ENCODE measurements around the gene PDK2.

PDK2 gene

DNA sequence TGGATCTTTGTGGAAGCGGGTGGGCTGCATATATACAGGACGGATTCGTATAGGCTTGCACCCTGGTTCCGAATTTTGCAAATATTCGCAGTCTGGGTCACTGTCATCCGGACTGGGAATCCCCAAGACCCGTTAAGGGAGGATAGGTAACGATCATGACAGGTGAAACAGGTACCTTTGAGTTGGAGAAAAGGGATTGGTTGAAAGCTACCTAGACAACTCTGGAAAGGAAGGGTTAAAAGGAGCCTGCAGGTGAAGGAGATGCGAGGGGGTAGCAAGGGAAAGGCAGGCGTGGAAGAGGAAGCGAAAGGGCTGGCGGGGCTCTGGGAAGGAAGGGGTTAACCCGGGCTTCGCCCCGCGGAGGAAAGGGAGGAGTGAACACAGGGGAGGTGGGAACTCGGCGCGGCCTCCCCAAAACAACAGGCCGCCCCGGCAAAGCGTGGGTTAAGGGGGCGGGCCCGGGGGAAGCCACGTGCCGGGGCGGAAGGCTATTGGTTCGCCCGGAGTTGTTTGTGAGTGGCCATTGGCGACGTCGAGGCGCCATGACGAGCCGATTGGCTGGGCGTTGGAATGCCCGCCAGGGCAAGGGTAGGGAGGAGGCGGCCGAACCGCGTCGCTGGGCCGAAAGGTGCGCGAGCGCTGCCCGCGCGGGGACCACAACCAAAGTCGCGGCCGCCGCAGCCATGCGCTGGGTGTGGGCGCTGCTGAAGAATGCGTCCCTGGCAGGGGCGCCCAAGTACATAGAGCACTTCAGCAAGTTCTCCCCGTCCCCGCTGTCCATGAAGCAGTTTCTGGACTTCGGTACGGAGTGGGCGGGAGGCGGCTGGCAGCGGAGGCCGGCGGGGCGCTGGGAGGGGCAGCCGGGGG lies at the start of gene PDK2:
Gene PDK2 (plus strand): TSS at position 599 of the 867 bp plus-strand sequence. CDS start 85 bp downstream, at position 684.
- peak; percentile 92 for DNase-seq (ENCODE audit: low read depth)

DNA sequence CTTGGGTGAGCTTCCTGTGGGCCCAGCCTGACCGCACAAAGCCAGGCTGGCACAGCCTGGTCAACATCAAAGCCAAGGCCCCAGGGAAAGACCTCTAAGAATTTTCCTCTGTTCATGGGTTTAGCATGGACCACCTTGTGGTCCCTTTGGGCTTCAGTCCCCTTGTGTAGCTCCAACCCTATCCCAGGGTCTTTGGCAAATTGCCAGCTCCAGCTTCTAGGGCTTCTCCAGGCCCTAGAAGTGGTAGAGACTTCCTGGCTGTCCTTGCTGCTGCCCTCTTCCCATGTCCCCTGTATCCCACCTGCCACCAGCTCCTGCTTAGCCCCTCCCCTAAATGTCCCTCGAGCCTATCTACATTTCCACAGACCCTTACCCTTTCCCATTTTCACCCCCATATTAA lies 49.0 kb upstream of the PDK2 start:
- no peak for DNase-seq (ENCODE audit: low read depth)

DNA sequence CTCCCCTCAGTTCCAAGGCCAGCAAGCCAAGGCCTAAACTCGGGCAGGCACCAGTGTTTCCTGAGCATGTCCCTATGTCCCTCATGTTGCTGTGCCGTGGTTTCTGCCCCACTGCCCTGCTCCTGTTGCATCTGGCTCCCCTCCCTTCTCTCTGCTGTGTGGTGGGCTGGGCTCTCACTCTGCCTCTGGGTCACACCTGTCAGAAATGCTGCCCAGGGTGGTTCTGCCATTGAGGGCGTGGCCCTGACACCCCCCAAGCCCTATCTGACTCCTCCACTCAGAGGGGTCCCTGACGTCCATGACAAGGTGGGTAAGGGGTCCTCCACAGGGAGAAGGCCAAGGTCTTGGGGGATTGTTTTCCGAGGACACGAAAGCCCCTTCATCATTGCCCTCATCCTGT lies 48.5 kb upstream of the PDK2 start:
- DNase-seq (ENCODE audit: low read depth), result no peak

DNA sequence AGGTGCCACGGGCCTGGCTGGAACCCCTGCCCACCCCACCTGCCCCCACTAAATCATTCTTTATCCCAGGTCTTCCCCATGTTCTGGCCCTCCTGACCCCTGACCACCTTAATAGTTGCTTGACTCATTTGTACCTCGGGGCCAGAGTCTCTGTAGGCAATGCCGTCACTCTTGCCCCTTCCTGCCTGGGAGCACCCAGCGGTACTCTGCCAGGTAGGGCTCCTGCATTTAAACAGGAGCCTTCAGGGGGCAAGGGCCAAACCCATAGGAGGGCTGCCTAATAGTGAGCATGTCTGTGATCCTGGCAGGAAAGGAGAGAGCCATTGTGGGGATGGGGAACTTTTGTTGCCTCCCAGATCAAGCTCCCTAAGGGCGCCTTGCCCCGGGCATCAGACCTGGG lies 48.1 kb upstream of the PDK2 start:
- DNase-seq (ENCODE audit: low read depth), result no peak

DNA sequence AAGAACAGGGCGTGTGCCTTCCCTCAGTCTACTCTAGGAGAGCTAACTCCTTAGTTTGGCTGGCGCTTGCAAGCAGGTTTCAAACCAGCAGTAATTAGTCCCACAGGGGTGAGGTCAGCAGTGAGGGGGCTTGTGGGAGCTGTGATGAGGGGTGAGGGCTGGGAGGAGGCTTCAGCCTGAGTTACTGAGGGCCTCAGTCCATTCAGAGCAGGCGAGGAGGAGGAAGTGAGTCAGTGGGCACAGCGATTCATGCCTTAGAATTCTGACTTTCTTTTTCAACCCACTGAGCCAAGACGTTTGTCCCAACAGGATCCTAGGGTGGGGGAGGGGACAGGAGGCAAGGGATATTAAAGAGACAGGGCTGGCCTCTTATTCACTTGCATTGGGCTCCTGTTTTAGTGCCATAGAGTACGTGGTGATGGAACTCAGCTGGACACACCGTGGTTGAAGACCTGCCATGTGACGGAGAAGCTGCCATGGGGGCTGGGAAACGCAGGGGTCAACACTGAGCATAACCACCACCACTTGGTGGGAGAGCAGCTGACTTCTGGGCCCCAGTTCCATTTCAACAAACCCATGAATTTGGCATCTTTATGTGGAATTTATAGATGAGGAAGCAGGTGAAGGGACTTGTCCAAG lies 47.5 kb upstream of the PDK2 start:
- no peak for DNase-seq (ENCODE audit: low read depth)

DNA sequence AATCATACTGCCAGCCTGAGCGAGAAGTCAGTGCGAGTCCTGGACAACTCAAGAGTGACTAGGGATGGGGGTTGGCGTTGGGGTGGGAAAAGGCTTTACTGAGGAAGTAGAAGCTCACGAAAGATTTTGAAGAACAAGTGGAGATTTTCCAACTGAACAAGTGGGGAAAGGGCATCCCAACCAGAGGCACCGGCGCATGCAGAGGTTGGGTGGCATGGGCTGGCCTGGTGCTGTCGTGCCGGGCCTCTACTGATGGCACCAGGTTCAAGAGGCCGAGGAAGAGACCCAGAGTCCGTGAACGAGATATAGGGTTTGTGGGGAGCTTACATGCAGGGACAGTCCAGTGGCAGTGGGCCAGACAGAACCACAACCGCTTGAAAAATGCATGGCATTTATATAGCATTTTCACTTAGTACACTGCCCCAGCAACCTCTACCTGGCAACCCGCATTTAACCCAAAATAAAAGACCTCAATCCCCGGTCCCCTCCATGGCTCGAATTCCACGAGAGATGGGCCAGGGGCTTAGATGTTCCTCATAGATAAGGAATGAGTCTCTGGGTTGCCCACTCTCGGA lies 46.9 kb upstream of the PDK2 start:
- DNase-seq (ENCODE audit: low read depth), result no peak

DNA sequence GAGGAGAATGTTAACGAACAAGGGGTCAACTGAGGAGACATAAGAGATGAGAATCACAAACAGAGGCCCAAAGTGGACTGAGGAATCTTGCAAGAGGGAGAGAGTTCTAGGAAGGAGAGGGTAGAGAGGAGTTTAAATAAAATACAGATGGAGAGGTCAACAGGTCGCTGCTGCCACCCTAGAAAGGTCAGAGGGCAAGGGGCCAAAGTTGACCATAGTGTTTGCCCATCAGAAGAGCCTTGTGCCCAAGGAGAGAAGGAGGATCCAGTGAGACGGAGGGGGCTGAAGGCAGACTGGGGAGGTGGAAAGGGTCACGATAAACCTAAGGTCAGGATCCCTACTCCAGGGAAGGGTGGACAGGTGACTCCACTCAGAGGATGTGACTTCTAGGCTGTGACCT lies 46.2 kb upstream of the PDK2 start:
- no peak for DNase-seq (ENCODE audit: low read depth)

DNA sequence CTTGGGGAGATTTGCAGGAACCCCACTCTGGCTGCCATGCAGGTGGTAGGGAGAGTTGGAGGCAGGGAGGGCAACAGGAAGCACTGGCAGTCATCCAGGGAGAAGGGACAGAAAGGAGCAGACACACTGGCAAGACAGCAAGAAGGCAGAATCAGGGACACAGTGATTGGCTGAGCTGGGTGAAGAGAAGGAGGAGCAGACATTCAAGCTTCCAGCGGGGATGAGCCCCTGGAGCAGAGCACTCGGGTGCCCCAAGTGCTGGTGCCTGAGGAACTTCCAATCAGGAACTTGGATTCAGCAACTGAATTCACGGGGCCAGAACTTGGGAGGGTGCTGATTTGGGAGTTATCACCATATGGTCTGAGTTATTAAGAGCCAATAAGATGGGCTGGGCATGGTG lies 45.5 kb upstream of the PDK2 start:
- no peak for DNase-seq (ENCODE audit: low read depth)

DNA sequence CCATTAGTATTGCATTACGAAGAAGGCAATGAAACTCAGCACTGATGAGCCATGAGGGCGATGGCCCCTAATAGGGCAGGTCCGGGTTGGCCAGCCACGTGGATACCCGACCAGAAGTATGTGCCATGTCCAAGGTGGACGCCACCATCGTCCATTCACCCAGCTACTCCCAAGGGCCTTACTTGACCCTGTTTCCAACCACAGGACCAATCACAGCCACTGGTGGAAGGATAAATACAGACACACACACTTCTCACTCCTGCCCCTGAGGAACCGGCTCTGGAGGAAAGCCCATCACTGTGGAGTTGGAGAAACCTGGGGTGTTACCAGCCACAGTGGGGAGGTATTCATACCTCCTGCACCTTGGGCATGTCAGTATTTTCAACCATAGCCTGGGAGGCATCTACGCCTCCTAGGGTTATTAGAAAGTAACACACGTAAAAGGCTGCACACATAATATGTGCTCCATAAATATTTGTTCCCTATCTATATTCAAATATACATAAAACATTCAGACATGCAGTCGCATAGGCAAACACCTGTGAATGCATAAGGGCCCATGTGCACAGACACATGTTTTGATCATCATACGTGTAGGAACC lies 44.6 kb upstream of the PDK2 start:
- no peak for DNase-seq (ENCODE audit: low read depth)

DNA sequence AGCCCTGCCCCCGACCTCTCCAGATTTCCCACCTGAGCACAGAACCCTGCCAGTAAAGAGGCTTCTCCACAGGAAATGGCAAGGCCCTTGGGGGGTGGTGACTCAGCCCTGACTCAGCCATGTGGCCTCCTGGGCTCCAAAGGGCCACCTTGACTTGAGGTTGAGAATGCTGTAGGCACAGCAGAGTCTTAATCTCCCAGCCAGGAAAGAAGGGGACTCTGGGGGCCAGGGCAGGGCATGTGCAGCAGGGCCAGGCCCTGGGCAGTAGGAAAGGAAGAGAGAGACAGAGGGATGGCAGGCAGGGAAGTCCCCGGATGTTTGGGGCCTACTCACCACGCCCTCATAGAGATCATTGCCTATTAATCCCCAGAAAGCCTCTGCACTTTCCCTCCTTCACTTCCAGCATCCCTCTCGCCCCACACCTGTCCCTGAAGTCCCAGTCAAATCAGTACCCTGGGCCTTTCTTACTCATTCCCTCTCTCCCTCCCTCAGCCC lies 44.0 kb upstream of the PDK2 start:
- no peak for DNase-seq (ENCODE audit: low read depth)

DNA sequence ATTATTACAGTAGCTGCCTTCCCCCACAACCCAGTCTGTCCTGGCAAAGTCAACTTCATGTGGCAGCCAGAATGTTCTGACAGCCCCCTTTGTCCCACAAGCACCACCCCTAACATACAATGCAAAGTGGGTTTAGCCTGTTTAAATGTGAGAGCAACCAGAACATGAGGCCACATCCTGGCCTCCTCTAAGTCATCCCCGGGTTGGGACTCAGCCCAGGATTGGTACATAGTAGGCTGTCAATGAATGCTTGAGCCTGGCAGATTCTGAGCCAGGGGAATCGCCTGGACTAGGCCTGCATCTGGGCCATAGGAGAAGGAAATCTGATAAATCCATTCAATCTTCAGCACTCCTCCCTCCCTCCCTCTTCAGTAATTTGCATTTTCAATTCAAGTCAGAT lies 43.5 kb upstream of the PDK2 start:
- DNase-seq (ENCODE audit: low read depth), result no peak

DNA sequence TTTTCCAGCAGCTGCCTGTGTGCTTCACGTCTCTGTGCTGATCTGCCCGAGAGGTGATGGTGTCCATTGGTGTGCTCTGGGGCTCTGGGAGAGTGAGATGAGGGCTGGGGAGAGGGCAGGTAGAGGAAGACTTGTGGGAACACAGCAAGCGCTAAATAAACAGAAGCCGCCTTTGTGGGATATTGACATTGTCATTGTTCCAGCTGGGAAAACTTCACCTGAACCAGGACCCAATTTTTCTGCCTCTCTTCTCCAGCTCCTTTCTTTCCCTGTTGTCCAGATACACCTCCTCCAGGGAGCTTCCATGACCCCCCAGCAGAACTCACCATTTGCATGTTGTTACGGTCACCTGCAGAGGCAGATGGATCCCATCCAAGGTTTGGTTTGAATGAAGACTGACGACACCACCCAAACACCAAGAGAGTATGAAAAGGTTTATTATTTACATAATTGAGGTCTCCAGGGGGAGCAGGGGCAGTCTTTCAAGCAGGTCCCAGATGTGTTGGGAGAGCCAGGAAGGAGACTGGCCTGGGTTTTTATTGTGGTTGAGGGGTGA lies 42.8 kb upstream of the PDK2 start:
- DNase-seq (ENCODE audit: low read depth), result no peak

DNA sequence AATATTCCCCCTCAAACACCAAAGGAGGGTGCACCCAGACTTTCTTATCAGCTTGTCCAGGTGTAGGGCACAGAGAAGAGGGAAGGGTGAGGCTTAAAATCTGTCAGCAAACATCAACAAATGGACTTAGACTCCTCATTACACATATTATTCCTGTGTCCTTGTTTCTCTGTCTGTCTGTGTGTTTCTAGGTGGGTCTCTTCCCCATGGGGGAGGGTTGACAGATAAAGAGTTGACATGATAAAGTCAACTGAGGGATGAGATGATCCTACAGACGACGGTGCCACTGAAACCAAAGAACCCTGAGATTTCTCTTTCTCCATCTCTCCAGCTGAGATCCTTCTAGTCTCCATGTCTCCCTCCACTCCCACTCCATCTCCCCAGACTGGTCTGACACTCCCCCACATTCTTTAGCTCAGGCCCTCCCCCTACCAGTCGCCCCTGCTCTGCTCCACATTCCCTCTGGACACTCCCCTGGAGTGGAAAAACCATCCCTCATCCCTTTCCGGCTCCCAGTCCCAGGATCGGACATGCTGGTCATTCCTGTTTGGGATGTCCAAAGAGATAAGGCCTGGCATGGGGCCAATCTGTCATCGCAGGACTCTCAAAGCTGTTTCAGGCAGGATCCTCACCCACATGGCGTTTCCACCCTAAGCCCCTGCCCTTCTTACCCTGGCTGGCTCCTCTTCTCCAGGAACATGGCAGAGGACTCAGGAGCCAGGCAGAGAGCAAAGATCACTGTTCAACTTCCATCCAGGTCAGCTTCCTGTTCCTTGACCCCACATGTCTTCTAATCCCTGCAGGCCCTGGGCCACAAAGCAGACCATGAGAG lies 42.1 kb upstream of the PDK2 start:
- no peak for DNase-seq (ENCODE audit: low read depth)

DNA sequence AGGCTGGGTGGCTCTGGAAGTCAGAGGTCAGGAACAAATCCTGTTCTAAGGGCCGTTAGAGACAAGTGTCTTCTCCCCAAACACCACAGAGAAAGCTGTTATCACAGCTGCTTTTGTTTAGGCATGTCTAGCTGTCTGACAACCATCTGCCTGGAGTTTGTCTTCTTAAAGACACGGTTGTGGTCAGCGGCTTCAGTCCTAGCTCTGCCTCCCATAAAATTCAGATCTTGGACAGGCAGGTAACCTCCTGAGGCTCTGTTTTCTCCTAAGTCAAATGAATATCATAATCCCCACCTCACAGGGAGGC lies 41.5 kb upstream of the PDK2 start:
- no peak for DNase-seq (ENCODE audit: low read depth)

DNA sequence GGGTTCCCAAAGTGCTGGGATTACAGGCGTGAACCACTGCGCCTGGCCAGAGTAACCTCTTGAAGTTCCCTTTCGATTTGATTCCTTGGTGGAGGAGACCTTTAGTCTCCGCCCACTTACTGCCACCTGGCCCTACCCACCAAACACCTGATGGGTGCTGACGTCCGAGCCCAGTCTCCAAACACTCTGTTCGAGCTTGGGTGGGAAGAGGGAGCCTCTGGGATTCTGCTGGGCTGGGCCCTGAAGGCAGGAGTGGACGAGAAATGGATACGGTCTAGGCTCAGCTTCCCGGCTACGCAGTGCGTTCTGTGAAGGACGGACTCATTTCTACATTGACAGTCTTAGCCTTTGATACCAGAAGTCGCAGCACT lies 40.1 kb upstream of the PDK2 start:
- DNase-seq (ENCODE audit: low read depth), result no peak

DNA sequence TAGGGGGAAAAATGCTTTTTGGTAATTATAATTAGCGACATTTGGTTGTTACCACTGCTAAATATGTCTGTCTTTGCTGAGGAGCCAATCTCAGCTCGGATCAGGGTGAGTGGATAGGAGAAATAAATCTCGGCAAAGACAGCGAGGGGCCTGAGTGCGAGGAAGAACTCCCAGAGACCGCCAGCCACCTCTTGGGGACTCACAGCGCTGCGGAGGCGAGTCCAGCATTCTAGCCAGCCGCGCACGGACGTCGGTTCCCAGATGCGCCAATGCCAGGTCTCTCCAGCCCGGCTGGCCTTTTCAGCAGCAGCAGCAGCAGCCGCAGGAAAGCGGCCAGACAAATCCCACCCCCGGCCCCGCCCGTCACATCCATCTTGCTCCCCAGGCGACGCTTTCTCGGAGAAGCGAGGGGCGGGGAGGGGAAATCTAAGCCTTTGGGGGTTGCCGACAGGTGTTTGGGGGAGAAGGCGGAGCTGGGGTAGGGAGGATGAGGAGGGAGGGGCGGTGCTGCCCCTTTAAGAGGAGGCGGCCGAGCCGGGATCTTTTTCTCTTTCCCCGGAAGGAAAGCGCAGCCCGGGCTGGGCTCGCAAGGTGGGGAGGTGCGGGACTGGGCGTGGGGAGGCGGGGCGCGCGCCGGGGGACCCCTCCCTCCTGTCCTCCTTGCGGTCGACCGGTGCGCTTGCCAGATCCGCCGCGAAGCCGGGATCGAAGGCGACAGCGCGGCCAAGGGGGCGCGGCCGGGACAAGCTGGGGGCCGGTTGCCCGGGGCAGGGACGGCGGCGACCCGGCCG lies 39.5 kb upstream of the PDK2 start, which contains the start of gene ITGA3:
Gene ITGA3 (plus strand): TSS at position 685 of the 791 bp plus-strand sequence. CDS start 330 bp downstream, outside the sequence.
- DNase-seq (ENCODE audit: low read depth), result peak; percentile 64

DNA sequence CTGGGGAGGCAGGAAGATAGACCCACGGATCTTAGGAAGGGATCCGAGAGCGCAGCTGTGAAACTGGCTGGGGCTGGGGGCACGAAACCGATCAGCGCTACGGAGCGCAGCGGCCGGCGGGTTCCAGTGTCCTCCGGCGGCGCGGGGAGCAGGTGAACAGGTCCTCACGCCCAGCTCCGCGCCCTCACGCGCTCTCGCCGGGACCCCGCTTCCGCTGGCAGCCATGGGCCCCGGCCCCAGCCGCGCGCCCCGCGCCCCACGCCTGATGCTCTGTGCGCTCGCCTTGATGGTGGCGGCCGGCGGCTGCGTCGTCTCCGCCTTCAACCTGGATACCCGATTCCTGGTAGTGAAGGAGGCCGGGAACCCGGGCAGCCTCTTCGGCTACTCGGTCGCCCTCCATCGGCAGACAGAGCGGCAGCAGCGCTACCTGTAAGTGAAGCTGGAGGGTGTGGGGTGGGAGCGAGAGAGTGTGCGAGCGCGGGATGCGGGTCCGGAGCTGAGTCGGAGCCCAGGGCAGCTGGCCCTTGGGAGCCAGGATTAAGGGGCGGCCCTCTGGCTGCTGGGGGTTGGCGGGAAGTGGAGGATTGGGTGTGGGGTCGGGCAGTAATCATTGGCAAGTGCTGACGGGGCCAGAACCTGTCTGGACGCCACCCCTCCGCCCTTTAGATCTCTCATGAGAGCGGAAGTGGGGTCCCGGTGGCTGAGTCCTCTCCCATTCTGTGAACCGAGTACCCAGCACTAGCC lies 38.8 kb upstream of the PDK2 start:
- DNase-seq (ENCODE audit: low read depth), result peak; percentile 23

DNA sequence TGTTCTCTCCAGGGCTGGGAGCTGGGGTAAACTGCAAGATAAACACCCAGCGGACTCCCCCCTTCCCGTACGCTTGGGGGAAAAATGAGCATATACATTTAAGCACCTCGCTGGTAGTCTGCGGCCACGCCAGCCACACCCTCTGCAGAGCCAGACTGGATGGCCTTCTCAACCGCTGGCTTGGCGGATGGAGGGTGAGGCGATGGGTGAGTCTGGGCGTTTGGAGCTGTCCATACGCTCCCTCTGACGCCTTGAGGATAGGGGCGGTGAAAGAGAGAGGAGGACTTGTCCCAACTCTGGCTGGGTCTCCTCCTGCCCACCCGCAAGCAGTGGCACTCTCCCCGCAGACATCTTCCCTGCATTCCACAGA lies 38.2 kb upstream of the PDK2 start:
- no peak for DNase-seq (ENCODE audit: low read depth)

DNA sequence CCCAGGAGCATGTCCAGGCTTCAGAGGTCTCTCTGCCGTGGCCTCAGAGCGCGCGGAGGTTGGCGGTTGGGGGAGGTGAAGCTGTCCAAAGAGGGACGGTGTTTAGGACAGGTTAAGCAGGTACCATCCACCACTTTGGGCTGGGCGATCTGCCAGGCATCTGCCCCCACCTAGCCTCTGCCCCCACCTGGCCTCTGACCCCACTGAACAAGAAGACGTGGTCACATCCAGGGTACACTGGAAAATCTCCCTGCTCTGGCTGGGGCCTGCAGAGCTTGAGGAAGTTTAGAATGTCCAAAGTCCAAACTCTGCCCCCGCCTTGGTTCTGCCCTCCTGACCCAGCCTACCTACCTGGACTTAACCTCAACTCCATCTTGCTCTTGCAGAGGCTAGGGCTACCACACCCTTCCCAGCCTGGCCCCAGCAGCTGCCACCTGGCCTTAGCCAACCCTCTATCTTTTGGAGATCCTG lies 37.6 kb upstream of the PDK2 start:
- DNase-seq (ENCODE audit: low read depth), result no peak
